WERI-Rb-1 (cell line): ENCODE results near the gene POLR1A.

Source experiments
- DNase-seq: peaks from one replicate; pipeline ENCODE4 v3.0.0-alpha.2; 2020
- H3K27ac ChIP-seq: fragments of 250-450 bp; sonication (Bioruptor Pico); 2 replicates; pipeline ENCODE4 v1.5.1; 2020; ENCODE audit warnings: mild to moderate bottlenecking, moderate library complexity
- H3K27me3 ChIP-seq: fragments of 250-450 bp; sonication (Bioruptor Pico); 2 replicates; pipeline ENCODE4 v1.5.1; 2021; ENCODE audit warnings: mild to moderate bottlenecking, low read depth, moderate library complexity; ENCODE audit not compliant: insufficient read depth, severe bottlenecking
- H3K36me3 ChIP-seq: fragments of 250-450 bp; sonication (Bioruptor Pico); 2 replicates; pipeline ENCODE4 v1.5.1; 2020; ENCODE audit warnings: mild to moderate bottlenecking, moderate library complexity
- H3K4me3 ChIP-seq: 2 replicates; pipeline ENCODE4 v1.5.1; 2011; ENCODE audit warnings: low read depth, mild to moderate bottlenecking, control low read depth, low read length
- H3K9me3 ChIP-seq: fragments of 250-450 bp; sonication (Bioruptor Pico); 2 replicates; pipeline ENCODE4 v1.5.1; 2021; ENCODE audit warnings: mild to moderate bottlenecking, moderate library complexity; ENCODE audit not compliant: severe bottlenecking
- CTCF ChIP-seq: IDR thresholded peaks from 2 replicates; pipeline ENCODE4 v1.5.1; 2011; ENCODE audit warnings: low read depth, mild to moderate bottlenecking, control low read depth, inconsistent platforms, low read length

Gene POLR1A

DNA sequence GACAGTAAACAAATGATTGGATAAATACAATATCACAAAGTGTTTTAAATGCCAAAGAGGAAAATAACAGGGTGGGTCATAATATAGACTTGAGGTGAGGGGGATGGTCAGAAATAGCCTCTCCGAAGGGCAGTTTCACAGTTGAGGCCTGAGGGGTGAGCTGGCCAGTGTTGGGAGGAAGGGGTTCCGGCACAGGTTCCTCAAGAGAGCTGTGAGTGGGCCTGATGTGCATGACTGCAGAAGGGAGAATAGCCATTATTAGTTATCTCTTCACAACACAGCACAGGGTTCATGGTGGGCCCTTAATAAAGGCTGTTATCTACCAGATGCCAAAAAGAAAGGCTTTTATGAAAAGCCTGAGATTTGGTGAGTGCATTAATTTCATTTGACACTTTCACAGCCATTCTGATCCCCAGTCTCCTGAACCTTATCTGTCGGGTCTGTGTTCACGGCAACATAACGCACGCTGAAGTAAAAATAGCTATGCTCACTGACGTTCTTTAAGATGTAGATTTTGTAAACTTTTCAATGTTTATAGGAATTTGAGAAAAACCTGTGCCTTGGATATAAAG lies 39.6 kb downstream of the POLR1A start:
- H3K27ac ChIP-seq = no peak overlapping the region
- no peak overlapping the region for H3K4me3 ChIP-seq
- H3K36me3 ChIP-seq = peaks cover 82% of the 10 kb centered on the region

DNA sequence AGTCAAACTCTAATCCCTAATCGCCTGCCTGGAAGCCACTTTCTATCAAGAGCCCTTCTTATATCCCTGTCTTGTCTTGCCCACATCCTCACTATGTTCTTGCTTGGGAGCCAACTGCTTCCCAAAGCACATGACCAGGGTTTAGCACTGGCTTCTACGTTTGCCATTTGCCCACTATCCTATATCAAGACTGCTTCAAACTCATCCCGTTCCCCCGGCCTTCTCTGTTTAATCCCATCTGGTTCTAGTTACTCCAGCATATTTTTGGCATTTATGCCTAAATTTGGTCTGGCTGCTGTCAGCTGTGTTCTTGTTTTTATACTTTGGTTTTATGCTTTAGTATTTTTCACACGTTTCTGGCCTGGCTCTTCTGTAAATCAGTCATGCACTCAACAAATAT lies 40.2 kb downstream of the POLR1A start:
- H3K27me3 ChIP-seq = no peaks in the 10 kb centered on the region
- peaks cover 85% of the 10 kb centered on the region for H3K36me3 ChIP-seq
- peaks cover 3% of the 10 kb centered on the region for H3K9me3 ChIP-seq
- H3K4me3 ChIP-seq = no peak overlapping the region
- H3K27ac ChIP-seq = no peak overlapping the region
- no peak for DNase-seq
- TF ChIP-seq CTCF = no peak

More for the DNA sequence above, 39.6 kb downstream of the POLR1A start:
- DNase-seq = no peak
- TF ChIP-seq CTCF = no peak
- Histone ChIP-seq H3K27me3 (no peaks in the 10 kb centered on the region), H3K9me3 (peaks cover 3% of the 10 kb centered on the region)

DNA sequence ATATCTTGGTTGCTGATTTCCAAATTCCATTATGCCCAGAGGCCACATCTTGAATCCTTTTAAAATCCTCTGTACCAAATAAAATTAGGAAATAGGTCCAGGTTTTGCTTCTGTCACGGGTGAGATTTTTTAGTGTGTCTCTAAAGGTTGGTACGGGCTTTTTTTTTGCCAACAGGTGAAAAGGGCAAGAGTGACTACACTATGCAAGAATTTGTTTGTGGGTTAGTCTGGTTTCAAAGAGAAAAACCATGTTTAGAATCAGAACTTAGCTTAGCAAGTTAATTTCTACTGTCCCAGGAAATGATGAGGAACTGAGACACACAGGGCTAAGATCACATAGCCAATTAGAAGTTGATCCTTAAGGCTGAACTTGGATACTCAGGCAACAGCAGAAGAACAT lies 41.7 kb downstream of the POLR1A start:
- H3K36me3 ChIP-seq = peaks cover 72% of the 10 kb centered on the region
- no peak overlapping the region for H3K27ac ChIP-seq
- TF ChIP-seq CTCF = no peak
- H3K4me3 ChIP-seq = no peak overlapping the region
- no peaks in the 10 kb centered on the region for H3K27me3 ChIP-seq
- peaks cover 3% of the 10 kb centered on the region for H3K9me3 ChIP-seq
- no peak for DNase-seq

DNA sequence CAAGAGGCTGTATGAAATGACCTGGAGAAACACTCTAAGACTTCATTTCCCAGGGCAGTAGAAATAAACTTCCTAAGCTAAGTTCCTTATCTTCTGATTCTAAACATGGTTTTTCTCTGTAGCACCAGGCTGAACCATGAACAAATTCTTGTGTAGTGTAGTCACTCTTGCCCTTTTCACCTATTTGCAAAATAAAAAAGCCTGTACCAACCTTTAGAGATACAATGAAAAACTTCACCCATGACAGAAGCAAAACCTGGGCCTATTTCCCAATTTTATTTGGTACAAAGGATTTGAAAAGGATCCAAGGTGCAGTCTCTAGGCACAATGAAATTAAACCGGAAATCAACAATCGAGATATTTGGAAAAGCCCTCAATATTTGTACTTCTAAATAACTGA lies 43.6 kb downstream of the POLR1A start:
- no peak for DNase-seq
- peaks cover 62% of the 10 kb centered on the region for H3K36me3 ChIP-seq
- no peak overlapping the region for H3K27ac ChIP-seq

GRCh38 chr2:86056590-86057331 lies 48.9 kb downstream of the POLR1A start:
- TF ChIP-seq CTCF = no peak
- peaks cover 45% of the 10 kb centered on the region for H3K36me3 ChIP-seq
- no peaks in the 10 kb centered on the region for H3K9me3 ChIP-seq
- H3K27me3 ChIP-seq = no peaks in the 10 kb centered on the region
- H3K4me3 ChIP-seq = no peak overlapping the region
- H3K27ac ChIP-seq = no peak overlapping the region
- DNase-seq = no peak

More for the DNA sequence above, 43.6 kb downstream of the POLR1A start:
- no peak overlapping the region for H3K4me3 ChIP-seq
- no peak for TF ChIP-seq CTCF
- peaks cover 3% of the 10 kb centered on the region for H3K9me3 ChIP-seq
- H3K27me3 ChIP-seq = no peaks in the 10 kb centered on the region

GRCh38 chr2:86055314-86055713 lies 50.4 kb downstream of the POLR1A start:
- Histone ChIP-seq H3K4me3 (no peak overlapping the region), H3K27me3 (no peaks in the 10 kb centered on the region), H3K36me3 (peaks cover 41% of the 10 kb centered on the region), H3K27ac (no peak overlapping the region), H3K9me3 (no peaks in the 10 kb centered on the region)
- no peak for TF ChIP-seq CTCF
- DNase-seq = no peak
